Colonic mucosa (tissue), 4 donors: ENCODE data around the gene LCA5L. TPM values are rescaled to one million over a fixed set of nuclear protein-coding genes. Genes with fewer than 3 reads are reported as not detected.

ENCODE experiments used
- DNase-seq: peaks from one replicate; pipeline ENCODE4 v3.0.0-alpha.2; 2020
- H3K27ac ChIP-seq: fragments of 200-600 bp; one replicate; pipeline ENCODE4 v1.8.0; 2021
- H3K27me3 ChIP-seq: fragments of 200-600 bp; one replicate; pipeline ENCODE4 v1.8.0; 2021
- H3K36me3 ChIP-seq: fragments of 200-600 bp; one replicate; pipeline ENCODE4 v1.8.0; 2021
- H3K4me1 ChIP-seq: fragments of 200-600 bp; one replicate; pipeline ENCODE4 v1.8.0; 2021; ENCODE audit warnings: mild to moderate bottlenecking
- H3K4me3 ChIP-seq: fragments of 200-600 bp; one replicate; pipeline ENCODE4 v1.8.0; 2021
- H3K9ac ChIP-seq, 2 donors: one replicate each; pipeline ENCODE4 v1.7.0; 2013; ENCODE audit warnings: control low read depth in 2 of 2, low read depth in 2 of 2, low read length in 2 of 2
- H3K9me3 ChIP-seq: fragments of 200-600 bp; one replicate; pipeline ENCODE4 v1.8.0; 2021
- CTCF ChIP-seq: fragments of 200-600 bp; IDR thresholded peaks from one replicate; pipeline ENCODE4 v1.8.0; 2022; ENCODE audit warnings: antibody characterized with exemption, mild to moderate bottlenecking
- intact Hi-C: fragments of 100-400 bp; cut with DNase I; formaldehyde crosslinking; loops from one replicate; pipeline ENCODE4 v1.14.1; 2022
- total RNA-seq, 2 donors: library from RNA; stranded (reverse); fragmentation: NEBNext Ultra II Directional in 1 of 2; extraction: Animal tissue kit (Norgen Biotek cat#: 25700) in 1 of 2; gene quantifications; one replicate each; pipeline ENCODE4 v1.2.1, GENCODE V29; 2021
- donor health status: healthy.
- donor health status: DM: no; HTN: no; CAD: no.
- donor health status: DM: no; HTN: no; CAD: no.

Gene LCA5L
- total RNA-seq, 2 donors from 2014 or later = 0.64 to 0.98 TPM

GRCh38 chr21:39456665-39457064, 11.1 kb upstream of the LCA5L start:
- Histone ChIP-seq H3K9me3 (no peaks in the 10 kb centered on the region), H3K27ac (no peak overlapping the region), H3K9ac (no peak overlapping the region), H3K4me3 (no peak overlapping the region), H3K4me1 (no peaks in the 10 kb centered on the region), H3K36me3 (no peaks in the 10 kb centered on the region), H3K27me3 (no peaks in the 10 kb centered on the region)
- no peak for TF ChIP-seq CTCF
- intact Hi-C loops = no loop called here
- no peak for DNase-seq

GRCh38 chr21:39454949-39455668, 9.5 kb upstream of the LCA5L start:
- DNase-seq = no peak
- no peak for TF ChIP-seq CTCF
- Histone ChIP-seq H3K4me1 (no peaks in the 10 kb centered on the region), H3K27me3 (no peaks in the 10 kb centered on the region), H3K9ac (no peak overlapping the region), H3K4me3 (no peak overlapping the region), H3K36me3 (no peaks in the 10 kb centered on the region), H3K27ac (no peak overlapping the region), H3K9me3 (no peaks in the 10 kb centered on the region)
- intact Hi-C loops = no loop called here

GRCh38 chr21:39453571-39454179, 8.1 kb upstream of the LCA5L start:
- H3K4me3 ChIP-seq = no peak overlapping the region
- no peak for TF ChIP-seq CTCF
- intact Hi-C loops = no loop called here
- no peaks in the 10 kb centered on the region for H3K36me3 ChIP-seq
- no peak overlapping the region for H3K9ac ChIP-seq
- H3K9me3 ChIP-seq = no peaks in the 10 kb centered on the region
- no peak for DNase-seq
- no peak overlapping the region for H3K27ac ChIP-seq
- H3K27me3 ChIP-seq = no peaks in the 10 kb centered on the region
- H3K4me1 ChIP-seq = no peaks in the 10 kb centered on the region

- TF ChIP-seq CTCF = no peak
- intact Hi-C loops = no loop called here
- Histone ChIP-seq H3K27me3 (no peaks in the 10 kb centered on the region), H3K9me3 (no peaks in the 10 kb centered on the region), H3K9ac (no peak overlapping the region), H3K27ac (no peak overlapping the region), H3K4me1 (no peaks in the 10 kb centered on the region), H3K36me3 (no peaks in the 10 kb centered on the region), H3K4me3 (no peak overlapping the region)
- DNase-seq = no peak
Observed at GRCh38 chr21:39452970-39453342, 7.4 kb upstream of the LCA5L start.

GRCh38 chr21:39452207-39452969, 6.8 kb upstream of the LCA5L start:
- no peak for DNase-seq

More at GRCh38 chr21:39452207-39452969, 6.8 kb upstream of the LCA5L start:
- no peaks in the 10 kb centered on the region for H3K27me3 ChIP-seq
- TF ChIP-seq CTCF = no peak
- no peaks in the 10 kb centered on the region for H3K4me1 ChIP-seq
- no peak overlapping the region for H3K4me3 ChIP-seq
- no peak overlapping the region for H3K9ac ChIP-seq
- H3K36me3 ChIP-seq = no peaks in the 10 kb centered on the region
- intact Hi-C loops = no loop called here
- H3K9me3 ChIP-seq = no peaks in the 10 kb centered on the region
- H3K27ac ChIP-seq = no peak overlapping the region
